Stimulated activated CD8-positive, alpha-beta memory T cell treated with anti-CD3 and anti-CD28 coated beads, Interleukin-4, amount 100 ng/mL, for 24 hours (primary cell): ENCODE data around the gene CCDC97.
"Not testable (repeated sequence)": the region's sequence is repeated elsewhere in the genome, so short reads cannot be mapped to it uniquely, and the experiment has no call there.

Experiments used
- DNase-seq: peaks from one replicate; pipeline ENCODE4 v3.0.0-alpha.2; 2020; ENCODE audit warnings: low read depth

CCDC97 gene

DNA sequence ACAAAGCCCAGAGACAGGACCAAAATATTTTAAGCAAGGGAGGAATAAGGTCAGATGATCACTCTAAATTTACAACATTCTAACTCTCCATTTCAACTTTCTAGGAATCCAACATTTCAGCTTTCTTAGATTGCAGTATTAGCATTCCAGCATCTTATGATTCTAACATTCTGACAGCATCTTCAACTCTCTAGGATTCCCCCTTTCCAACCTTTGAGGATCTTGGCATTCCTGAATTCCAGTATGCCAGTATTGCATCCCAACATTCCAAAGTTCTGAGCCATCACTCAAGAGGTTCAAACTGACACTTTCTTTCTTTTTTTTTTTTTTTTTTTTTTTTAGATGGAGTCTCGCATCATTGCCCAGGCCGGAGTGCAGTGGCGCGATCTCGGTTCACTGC is 30.0 kb downstream of the CCDC97 start:
- DNase-seq, result no peak

DNA sequence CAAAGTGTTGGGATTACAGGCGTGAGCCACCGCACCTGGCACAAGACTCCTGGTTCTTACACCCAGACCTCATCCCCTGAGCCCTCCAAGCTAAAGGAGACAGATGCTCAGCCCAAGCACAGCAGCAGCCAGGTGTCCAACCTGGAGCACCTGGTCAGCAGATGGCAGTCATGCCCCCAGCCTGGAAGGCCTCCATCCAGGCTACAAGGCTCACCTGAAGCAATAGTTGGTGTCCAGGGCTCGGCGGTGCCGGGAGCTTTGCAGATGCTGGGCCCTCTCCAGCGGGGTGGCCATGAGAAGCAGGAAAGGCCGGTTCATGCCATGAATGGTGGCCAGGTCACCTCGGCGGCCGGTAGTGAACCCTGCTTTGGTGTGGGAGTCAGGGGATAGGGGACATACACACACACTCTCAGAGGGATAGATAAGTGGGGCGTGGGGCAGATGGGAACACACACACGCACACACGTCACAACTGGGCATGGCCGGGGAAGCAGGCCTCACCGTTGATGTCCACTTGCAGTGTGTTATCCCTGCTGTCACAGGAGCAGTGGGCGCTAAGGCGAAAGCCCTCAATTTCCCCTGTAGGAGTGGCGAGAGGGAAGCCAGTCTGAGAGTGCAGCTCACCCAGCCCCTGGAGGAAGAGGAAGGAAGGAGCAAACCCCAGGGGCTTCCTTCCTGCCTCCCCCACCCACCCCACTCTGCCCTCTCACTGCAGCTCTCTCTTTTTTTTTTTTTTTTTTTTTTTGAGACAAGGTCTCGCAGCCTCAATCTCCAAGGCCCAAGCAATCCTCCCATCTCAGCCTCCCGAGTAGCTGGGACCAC is 31.9 kb downstream of the CCDC97 start:
- DNase-seq, result no peak

- no peak for DNase-seq
Observed at GRCh38 chr19:41344162-41344561, 34.2 kb downstream of the CCDC97 start.

DNA sequence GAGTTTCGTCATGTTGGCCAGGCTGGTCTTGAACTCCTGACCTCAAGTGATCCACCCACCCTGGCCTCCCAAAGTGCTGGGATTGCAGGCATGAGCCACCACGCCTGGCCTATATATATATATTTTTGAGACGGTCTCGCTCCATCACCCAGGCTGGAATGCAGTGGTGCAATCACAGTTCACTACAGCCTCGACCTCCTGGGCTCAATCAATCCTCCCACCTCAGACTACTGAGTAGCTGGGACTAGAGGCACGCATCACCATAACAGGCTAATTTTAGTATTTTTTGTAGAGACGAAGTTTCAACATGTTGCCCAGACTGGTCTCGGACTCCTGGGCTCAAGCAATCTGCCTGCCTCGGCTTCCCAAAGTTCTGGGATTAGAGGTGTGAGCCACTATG is 36.9 kb downstream of the CCDC97 start:
- DNase-seq, result not testable (repeated sequence)

DNA sequence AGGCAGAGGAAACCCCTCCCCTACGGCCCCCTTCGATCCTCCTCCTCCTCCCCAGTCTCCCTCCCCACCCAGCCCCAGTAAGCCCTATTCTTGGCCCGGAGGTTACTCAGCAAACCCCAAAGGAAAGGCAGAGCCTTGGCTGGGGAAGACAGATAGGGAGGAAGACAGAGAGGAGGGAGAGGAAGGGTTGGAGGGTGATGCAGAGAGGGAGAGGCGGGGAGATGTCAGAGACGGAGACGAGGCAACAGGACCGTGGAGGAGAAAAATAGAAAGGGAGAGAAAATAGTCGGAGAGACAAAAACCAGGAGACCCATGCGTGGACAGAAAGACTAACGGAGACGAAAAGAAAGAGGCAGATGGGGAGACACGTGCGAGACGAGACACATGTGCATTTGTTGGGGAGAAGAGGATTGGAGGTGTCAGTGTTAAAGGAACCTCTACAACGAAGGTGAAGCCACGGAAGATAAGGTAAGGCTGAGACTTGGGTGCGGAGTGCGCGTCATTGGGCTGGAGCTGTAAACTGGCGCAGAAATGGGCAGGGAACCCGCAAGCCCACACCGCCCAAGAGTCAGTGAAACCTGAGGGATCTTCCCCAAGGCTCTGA is 40.9 kb downstream of the CCDC97 start:
- DNase-seq, result no peak

GRCh38 chr19:41351339-41352245 is 41.6 kb downstream of the CCDC97 start:
- peak; percentile 84 for DNase-seq

DNA sequence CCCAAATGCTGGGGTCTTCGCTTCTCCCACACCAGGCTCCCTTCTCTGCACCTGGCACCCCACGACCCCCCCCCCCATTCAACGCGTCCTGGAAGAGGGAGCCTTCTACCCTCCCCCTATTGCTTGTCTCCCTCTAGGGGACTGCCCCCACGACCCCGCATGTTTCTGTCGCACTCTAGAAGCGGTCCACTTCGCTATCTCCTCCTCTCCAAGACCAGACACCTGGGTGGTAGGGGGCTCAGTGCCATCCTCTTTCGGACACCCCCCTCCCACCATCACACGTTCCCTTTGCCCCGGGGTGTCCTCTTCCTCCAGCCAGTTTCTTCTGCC is 42.3 kb downstream of the CCDC97 start:
- DNase-seq, result no peak

DNA sequence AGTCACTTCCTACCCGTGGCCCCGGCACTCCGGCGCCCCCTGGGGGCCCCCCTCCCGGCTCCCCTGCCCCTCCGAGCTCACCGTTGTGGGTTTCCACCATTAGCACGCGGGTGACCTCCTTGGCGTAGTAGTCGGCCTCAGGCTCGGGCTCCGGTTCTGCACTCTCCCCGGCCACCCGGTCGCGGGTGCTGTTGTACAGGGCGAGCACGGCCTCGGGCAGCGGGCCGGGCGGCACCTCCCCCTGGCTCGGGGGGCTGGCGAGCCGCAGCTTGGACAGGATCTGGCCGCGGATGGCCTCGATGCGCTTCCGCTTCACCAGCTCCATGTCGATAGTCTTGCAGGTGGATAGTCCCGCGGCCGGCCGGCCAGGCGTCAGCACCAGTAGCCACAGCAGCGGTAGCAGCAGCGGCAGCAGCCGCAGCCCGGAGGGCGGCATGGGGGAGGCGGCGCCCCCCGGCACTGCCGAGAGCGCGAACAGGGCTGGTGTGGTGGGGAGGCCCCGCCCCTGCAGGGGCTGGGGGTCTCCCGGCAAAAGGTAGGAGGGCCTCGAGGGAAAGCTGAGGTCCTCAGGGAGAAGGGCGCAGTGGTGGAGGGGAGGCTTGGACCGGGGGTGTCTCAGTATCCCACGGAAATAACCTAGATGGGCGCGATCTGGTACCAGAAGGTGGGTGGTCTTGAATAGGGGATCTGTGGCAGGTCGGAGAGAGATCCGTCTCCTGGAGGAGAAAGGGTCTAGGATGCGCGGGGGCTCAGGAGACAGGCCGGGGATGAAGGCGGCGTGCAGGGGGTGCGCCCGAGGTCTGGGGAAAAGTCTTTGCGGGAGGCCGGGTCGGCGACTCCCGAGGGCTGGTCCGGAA is 42.9 kb downstream of the CCDC97 start:
- peak; percentile 74 for DNase-seq

DNA sequence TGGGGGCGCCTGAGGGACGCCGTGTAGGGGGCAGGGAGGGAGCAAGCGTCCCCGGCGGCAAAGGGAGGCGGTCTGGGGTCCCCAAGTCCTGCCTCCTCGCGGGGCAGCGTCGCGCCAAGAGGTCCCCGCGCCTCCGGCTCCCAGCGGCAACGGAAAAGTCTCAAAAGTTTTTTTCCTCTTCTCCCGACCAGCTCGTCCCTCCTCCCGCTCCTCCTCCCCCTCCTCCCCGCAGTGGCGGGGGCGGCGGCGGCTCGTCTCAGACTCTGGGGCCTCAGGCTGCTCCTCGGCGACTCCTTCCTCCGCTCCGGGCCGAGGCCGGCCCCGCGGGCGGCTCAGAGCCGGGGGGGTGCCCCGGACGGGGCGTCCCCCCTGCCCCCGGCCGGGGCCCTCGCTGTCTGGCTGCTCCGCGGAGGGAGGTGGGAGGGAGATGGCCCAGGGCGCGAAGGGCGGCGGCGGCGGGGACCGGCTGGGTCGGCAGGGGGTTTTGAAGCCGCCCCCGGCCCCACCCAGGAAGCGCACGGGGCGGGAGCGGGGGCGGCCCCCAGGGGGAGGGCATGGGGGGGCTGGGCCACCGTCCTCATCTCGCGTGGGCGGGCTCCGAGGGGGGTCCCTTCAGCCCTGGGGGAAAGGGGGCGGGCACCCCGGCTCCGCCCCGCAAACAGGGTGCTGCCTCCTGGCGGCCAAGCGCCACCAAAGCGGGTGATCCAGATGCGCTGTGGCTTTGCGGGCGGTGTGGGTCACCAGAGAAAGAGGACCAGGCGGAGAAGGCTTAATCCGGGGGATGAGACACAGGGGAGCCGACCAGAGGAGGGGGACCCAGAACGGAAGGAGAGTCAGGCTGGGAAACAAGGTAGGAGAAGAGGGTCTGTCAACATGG is 43.7 kb downstream of the CCDC97 start, which contains the start of gene TGFB1:
Gene TGFB1, minus strand, starts transcription at position 457 of the 877 bp plus-strand sequence. CDS start 878 bp downstream, outside the sequence.
- peak; percentile 89 for DNase-seq

DNA sequence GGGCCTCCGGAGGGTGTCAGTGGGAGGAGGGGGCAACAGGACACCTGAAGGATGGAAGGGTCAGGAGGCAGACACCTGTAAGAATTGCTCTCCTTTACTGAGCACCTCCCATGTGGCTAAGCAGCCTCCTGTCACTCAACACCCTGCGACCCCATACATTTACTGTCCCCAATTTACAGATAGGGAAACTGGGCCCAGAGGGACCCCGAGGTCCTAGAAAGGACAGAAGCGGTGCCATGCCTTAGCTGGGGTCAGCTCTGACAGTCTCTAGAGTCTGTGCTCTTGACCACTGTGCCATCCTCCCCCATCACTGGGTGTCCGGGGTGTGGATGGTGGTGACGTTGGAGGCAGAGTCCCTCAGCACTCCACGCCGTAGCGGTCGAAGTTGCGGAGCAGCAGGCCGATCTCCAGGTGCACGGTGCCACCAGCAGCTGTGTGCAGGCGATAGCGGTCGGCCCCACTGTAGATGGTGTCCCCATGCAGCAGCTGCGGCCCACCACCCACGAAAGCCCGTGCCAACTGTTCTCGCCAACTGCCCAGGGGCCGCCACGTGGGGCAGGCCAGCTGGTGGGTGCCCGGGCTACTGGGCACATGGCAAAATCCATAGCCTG is 44.5 kb downstream of the CCDC97 start:
- no peak for DNase-seq

- DNase-seq, result no peak
Observed at GRCh38 chr19:41355035-41355434, 45.1 kb downstream of the CCDC97 start.

GRCh38 chr19:41355802-41356201 is 45.8 kb downstream of the CCDC97 start:
- DNase-seq, result no peak

DNA sequence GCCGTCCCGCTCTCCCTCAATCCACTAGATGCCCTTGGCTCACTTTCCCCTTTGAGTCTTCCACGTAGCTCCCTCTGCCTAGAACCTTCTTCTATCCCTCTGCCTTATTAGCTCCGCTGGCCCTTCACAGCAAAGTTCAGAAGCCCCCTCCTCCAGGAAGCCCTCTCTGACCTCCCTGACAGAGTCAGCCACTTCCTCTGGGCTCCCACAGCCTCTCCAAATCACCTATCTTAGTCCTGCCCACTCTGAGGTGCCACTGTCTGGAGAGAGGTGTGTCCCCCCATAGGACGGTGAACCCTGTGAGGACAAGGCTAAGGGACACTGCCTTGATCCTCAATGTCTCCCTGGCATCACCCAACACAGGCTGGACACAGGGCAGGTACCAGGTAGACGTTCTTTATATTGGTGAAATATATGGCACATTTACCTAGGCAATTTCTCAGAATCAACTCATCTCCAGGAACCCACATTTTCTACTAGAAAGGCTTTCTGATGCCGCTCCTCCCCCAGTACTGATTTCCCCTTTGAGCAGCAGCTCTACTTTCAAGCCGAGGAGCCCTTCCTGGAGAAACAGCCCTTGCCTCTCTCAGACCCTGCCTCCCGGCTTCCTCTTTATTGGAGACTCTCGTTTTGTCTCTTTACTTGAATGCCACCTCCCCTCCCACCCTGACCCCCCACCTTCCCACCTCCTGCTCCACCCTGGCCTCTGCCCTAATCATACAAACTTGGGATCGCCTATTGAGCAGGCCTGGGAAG is 47.2 kb downstream of the CCDC97 start:
- no peak for DNase-seq

DNA sequence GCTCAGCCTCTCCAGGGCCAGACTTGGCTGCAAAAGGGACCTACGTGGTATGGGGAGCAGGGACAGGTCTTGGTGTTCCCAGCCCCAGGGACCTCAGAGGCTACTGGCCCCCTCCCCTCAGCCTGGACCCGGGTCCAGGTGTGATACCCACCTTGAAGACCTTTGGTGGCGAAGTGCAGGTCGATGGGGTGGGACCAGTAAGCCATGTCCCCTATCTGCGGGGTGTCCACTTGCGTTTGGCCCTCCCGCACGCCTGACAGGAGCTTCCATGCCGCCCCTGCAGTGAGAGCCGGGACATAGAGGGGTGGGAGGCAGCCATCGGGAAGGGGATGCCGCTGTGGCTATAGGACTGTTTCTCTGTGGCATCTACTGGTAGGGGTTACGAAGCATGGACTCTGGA is 47.8 kb downstream of the CCDC97 start:
- DNase-seq, result no peak

DNA sequence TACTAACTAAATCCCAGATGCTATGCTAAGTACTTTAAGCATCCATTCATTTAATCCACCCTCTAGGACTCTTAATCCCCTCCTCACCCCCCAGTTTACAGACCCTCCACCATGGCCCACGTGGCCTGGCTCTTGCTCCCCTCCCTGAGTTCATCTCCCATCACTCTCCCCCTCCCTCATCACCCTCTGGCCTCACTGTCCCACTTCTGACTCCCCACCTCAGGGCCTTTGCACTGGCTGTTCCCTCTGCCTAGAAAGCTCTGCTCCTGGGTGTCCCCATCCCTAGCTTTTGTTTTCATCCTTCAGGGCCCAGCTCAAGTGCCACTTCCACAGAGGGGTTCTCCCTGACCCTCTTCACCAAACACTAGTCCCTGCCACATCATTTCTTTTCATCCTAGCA is 49.8 kb downstream of the CCDC97 start:
- no peak for DNase-seq

DNA sequence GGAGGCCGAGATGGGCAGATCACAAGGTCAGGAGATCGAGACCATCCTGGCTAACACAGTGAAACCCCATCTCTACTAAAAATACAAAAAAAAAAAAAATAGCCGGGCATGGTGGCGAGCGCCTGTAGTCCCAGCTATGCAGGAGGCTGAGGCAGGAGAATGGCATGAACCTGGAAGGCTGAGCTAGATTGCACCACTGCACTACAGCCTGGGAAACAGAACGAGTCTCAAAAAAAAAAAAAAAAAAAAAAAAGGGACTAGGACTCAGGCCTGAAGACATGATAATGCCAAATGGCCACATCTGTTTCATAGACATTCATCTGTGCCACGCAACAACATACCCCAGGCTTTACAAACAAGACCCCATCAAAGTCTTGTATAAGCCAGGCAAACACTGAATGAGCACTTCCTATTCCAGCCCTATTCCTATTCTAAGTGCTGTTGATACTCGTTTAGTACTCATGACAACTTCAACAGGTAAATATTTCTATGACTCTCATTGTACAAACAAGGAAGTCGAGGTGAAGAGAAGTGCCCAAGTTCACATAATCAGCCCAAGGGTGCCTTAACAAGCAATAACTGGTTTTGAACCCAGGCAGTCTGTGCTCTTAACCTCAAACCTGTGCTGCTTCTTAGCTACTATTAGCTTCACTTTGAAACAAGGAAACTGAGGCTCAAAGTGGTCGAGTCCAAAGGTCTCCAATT is 52.3 kb downstream of the CCDC97 start:
- DNase-seq, result no peak

GRCh38 chr19:41363371-41363752 is 53.4 kb downstream of the CCDC97 start:
- DNase-seq, result no peak

DNA sequence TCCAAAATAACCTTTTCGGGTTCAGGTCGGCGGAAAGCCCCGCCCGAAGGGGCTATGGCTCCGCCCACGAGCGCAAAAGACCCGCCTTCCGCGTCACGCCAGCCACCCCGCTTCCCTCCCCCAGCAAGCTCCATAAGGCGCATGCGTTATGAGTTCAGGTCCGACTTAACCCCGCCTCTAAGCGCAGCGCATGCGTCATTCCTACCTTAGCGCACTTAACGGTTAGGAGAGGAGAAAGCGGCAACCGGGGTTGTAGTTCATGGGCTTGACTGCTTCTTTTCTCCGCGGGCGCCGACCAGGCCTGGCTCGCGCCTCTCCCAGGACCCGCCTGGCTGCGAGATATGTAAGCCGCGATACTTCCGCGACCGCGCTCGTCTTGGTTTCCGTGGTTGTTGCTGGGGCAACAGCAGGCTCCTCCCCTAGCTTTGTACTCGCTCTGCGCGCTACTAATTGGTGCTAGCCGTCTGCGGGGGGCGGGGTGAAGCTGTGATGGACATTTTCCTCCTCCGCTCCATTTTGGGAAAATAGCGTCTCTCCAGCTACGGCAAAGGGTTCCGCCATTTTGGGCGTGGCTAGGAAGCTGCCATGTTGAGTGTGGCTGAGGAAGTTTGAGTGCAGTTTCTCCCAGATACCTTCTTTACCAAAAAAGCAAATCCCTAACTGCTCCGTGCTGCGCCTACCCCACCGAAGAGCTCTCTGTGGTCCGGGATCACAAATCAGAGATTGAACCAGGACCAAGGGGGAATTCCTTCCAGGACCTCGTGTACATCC is 54.0 kb downstream of the CCDC97 start, which contains the start of gene B9D2:
Gene B9D2, minus strand, starts transcription at position 397 of the 771 bp plus-strand sequence. CDS start 630 bp downstream, outside the sequence.
- peak; percentile 95 for DNase-seq
